Measurements from ENCODE around the gene YBX3.

GRCh38 chr12:10689146-10689545, 34.0 kb downstream of the YBX3 start:
- TF ChIP-seq CTCF (IDR thresholded peaks at IDR 0.05) (no peak), POLR2A (IDR thresholded peaks at IDR 0.05) (no peak)

Data from testis (tissue), 2 donors.